Neural cell (in vitro differentiated cells): ENCODE results near the gene PRRG2. TPM values are rescaled to one million over a fixed set of nuclear protein-coding genes. Genes with fewer than 3 reads are reported as not detected.
A peak's percentile ranks its signal among the peaks of the same experiment; 100 is the strongest.

Experiments
- H2AFZ ChIP-seq: fragments of 200-600, 300-800 bp; sonication (generic), shearing (Covaris generic); 2 replicates; pipeline ENCODE4 v1.6.0; 2014; ENCODE audit warnings: low read depth, mild to moderate bottlenecking, antibody characterized with exemption, low read length, moderate library complexity
- H3F3A ChIP-seq: fragments of 200-600 bp; shearing (Covaris generic); 2 replicates; pipeline ENCODE4 v1.6.1; 2016; ENCODE audit warnings: mild to moderate bottlenecking, moderate library complexity, mixed read lengths, antibody characterized with exemption, low read length; ENCODE audit not compliant: insufficient read depth, poor library complexity, severe bottlenecking
- H3K27ac ChIP-seq: fragments of 200-600, 300-800 bp; sonication (generic), shearing (Covaris generic); 2 replicates; pipeline ENCODE4 v1.5.1; 2014; ENCODE audit warnings: mild to moderate bottlenecking, low read length, moderate library complexity
- H3K27me3 ChIP-seq: fragments of 300-800, 200-600 bp; sonication (generic), shearing (Covaris generic); 2 replicates; pipeline ENCODE4 v1.6.0; 2014; ENCODE audit warnings: mild to moderate bottlenecking, low read depth, low read length, moderate library complexity; ENCODE audit not compliant: insufficient read depth
- H3K36me3 ChIP-seq: fragments of 300-800, 200-600 bp; sonication (generic), shearing (Covaris generic); 2 replicates; pipeline ENCODE4 v1.5.1; 2014; ENCODE audit warnings: mild to moderate bottlenecking, antibody characterized with exemption, low read length, moderate library complexity; ENCODE audit not compliant: insufficient read depth
- H3K4me2 ChIP-seq: fragments of 300-800, 200-600 bp; sonication (generic), shearing (Covaris generic); 2 replicates; pipeline ENCODE4 v1.6.0; 2014; ENCODE audit warnings: mild to moderate bottlenecking, low read length
- H3K4me3 ChIP-seq: fragments of 300-800, 200-600 bp; sonication (generic), shearing (Covaris generic); 2 replicates; pipeline ENCODE4 v1.5.1; 2014; ENCODE audit warnings: mild to moderate bottlenecking, low read length, moderate library complexity
- H3K79me2 ChIP-seq: fragments of 200-600 bp; shearing (Covaris generic); replicated peaks from 2 replicates; pipeline ENCODE4 v1.6.0; 2014; ENCODE audit warnings: mild to moderate bottlenecking, low read length, moderate library complexity; ENCODE audit not compliant: insufficient read depth
- H3K9ac ChIP-seq: fragments of 300-800, 200-600 bp; sonication (generic), shearing (Covaris generic); 2 replicates; pipeline ENCODE4 v1.6.1; 2016; ENCODE audit warnings: mild to moderate bottlenecking, low read length, mixed read lengths
- H3K9me2 ChIP-seq: fragments of 200-600 bp; shearing (Covaris generic); 2 replicates; pipeline ENCODE4 v1.6.1; 2016; ENCODE audit warnings: mild to moderate bottlenecking, low read length, mixed read lengths; ENCODE audit not compliant: insufficient read depth
- H3K9me3 ChIP-seq: fragments of 200-600, 300-800 bp; sonication (generic), shearing (Covaris generic); 2 replicates; pipeline ENCODE4 v1.6.1; 2016; ENCODE audit warnings: mild to moderate bottlenecking, mixed run types, low read length, moderate library complexity, mixed read lengths
- H4K20me1 ChIP-seq: fragments of 200-600 bp; shearing (Covaris generic); 2 replicates; pipeline ENCODE4 v1.6.1; 2016; ENCODE audit warnings: mild to moderate bottlenecking, mixed run types; ENCODE audit not compliant: insufficient read depth
- EP300 ChIP-seq: fragments of 450-650 bp; conservative IDR thresholded peaks from 2 replicates; pipeline ENCODE4 v1.6.1; 2014; ENCODE audit warnings: antibody characterized with exemption, mild to moderate bottlenecking, moderate library complexity; ENCODE audit not compliant: poor library complexity, severe bottlenecking
- EZH2 ChIP-seq: fragments of 200-600, 300-800 bp; shearing (Covaris generic), sonication (generic); IDR thresholded peaks from 2 replicates; pipeline ENCODE4 v1.6.1; 2014; ENCODE audit warnings: antibody characterized with exemption, low read length, borderline replicate concordance, mild to moderate bottlenecking; ENCODE audit not compliant: insufficient read depth, poor library complexity, severe bottlenecking
- MXI1 ChIP-seq: fragments of 450-650 bp; conservative IDR thresholded peaks from 2 replicates; pipeline ENCODE4 v1.6.1; 2014; ENCODE audit warnings: antibody characterized with exemption, mild to moderate bottlenecking; ENCODE audit not compliant: poor library complexity, severe bottlenecking
- POLR2AphosphoS5 ChIP-seq: IDR thresholded peaks from 2 replicates; pipeline ENCODE4 v1.6.1; 2012
- RAD21 ChIP-seq: fragments of 450-650 bp; conservative IDR thresholded peaks from 2 replicates; pipeline ENCODE4 v1.6.1; 2014; ENCODE audit warnings: antibody characterized with exemption, mild to moderate bottlenecking, moderate library complexity
- REST ChIP-seq: IDR thresholded peaks from 2 replicates; pipeline ENCODE4 v1.6.1; 2012; ENCODE audit warnings: borderline replicate concordance
- SMC3 ChIP-seq: fragments of 450-650 bp; conservative IDR thresholded peaks from 2 replicates; pipeline ENCODE4 v1.6.1; 2014; ENCODE audit warnings: antibody characterized with exemption, mild to moderate bottlenecking, moderate library complexity; ENCODE audit not compliant: poor library complexity
- TAF1 ChIP-seq: IDR thresholded peaks from 2 replicates; pipeline ENCODE4 v1.6.1; 2012; ENCODE audit warnings: low read depth
- polyA plus RNA-seq: library from polyadenylated mRNA; depleted of rRNA; stranded (reverse); fragments of >200 nt; gene quantifications from 2 replicates; pipeline ENCODE4 v1.2.3, GENCODE V29; 2014
- TF ChIP-seq, protein P1 (sequence below): fragments of 450-650 bp; IDR thresholded peaks from 2 replicates; pipeline ENCODE4 v1.5.1; 2014; ENCODE audit warnings: antibody characterized with exemption, mild to moderate bottlenecking, moderate library complexity; ENCODE audit not compliant: poor library complexity, severe bottlenecking

PRRG2 gene
- polyA plus RNA-seq, 1 donor from 2014 or later = not detected

DNA sequence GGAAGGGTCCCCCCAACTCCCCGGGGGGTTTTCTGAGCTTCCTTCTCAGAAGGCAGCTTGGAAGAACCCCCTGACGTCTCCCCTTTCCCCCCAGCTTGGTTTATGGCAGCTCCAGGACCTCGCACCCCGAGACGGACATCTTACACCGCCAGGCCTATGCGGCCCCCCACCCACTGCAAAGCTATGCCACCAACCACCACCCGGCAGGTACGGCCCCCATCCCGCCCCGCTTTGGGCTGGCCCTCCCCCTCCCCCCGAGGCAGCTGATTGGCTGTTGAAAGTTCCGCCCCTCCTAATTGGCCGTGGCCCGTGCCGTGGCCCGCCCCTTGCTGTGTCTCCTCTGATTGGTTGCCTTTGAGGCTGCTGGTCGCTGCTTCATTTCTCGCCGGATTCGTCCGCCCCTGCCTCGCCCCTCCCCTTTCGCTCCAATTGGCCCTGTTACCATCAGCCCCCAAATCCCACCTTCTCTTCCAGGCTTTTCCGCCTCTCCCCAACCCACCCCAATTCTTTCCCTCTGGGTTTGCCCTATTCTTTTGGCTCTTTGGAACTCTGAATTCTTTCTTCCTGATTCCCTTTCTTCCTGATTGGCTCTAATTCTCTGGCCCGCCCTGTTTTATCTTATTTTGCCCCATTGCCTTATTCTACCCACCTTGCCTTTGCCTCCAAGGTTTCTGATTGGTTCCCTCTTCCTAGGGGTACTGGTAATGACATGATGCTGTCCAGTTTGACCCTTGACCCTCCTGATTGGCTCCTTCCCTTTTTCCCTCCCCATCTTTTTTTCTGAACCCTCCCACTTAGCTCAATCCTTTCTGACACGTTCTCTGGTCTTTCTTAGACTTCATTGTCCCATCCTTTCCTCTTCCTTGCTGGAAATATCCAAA, 12.4 kb downstream of the PRRG2 start:
- no peak for TF ChIP-seq EZH2
- TF ChIP-seq RAD21 = no peak
- TF ChIP-seq POLR2AphosphoS5 = peak; percentile 49
- peak overlapping the region; percentile 96 for H3K9ac ChIP-seq
- peak overlapping the region; percentile 95 for H3K4me3 ChIP-seq
- H3K27ac ChIP-seq = peak overlapping the region; percentile 97
- peaks cover 23% of the 10 kb centered on the region for H3K79me2 ChIP-seq
- H3K27me3 ChIP-seq = no peaks in the 10 kb centered on the region
- no peaks in the 10 kb centered on the region for H3K36me3 ChIP-seq
- H4K20me1 ChIP-seq = no peaks in the 10 kb centered on the region
- peak overlapping the region; percentile 67 for H3K4me2 ChIP-seq
- no peaks in the 10 kb centered on the region for H3F3A ChIP-seq
- no peaks in the 10 kb centered on the region for H3K9me3 ChIP-seq
- H3K9me2 ChIP-seq = no peaks in the 10 kb centered on the region
- H2AFZ ChIP-seq = no peak overlapping the region

DNA sequence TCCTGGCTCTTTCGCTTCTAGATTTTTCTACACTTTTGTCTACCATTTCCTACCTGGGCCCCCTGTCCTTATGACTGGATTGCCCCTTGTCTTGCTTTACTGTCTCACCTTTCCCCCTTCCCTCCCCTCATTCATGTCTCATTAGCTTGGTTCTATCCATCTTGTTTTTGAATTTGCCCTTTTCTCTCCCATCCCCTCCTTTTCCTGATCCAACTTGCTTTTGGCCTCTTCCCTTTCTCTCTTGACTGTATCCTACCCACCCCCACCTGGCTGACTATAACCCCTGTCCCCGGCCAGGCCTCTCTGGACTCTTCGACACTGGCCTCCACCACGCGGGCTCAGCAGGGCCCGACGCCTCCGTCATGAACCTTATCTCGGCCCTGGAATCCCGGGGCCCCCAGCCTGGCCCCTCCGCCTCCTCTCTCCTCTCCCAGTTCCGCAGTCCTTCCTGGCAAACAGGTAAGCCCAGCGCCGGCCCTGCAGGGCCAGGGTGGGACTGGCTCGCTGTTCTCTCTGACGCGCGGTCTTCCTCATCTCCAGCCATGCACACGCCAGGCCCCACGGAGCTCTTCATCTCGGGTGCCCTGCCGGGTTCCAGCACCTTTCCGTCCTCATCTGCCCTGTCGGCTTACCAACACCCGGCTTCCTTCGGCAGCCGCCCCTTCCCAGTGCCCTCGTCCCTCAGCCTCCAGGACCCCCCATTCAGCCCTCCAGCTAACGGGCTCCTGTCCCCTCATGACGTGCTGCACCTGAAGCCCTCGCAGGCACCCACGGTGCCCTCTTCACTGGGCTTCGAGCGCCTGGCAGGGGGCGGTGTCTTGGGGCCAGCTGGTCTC, 13.3 kb downstream of the PRRG2 start:
- TF ChIP-seq MXI1 (no peak), EP300 (no peak), POLR2AphosphoS5 (no peak), RAD21 (no peak), SMC3 (no peak), TAF1 (no peak), REST (no peak), EZH2 (no peak)
- TF ChIP-seq, protein P1, sequence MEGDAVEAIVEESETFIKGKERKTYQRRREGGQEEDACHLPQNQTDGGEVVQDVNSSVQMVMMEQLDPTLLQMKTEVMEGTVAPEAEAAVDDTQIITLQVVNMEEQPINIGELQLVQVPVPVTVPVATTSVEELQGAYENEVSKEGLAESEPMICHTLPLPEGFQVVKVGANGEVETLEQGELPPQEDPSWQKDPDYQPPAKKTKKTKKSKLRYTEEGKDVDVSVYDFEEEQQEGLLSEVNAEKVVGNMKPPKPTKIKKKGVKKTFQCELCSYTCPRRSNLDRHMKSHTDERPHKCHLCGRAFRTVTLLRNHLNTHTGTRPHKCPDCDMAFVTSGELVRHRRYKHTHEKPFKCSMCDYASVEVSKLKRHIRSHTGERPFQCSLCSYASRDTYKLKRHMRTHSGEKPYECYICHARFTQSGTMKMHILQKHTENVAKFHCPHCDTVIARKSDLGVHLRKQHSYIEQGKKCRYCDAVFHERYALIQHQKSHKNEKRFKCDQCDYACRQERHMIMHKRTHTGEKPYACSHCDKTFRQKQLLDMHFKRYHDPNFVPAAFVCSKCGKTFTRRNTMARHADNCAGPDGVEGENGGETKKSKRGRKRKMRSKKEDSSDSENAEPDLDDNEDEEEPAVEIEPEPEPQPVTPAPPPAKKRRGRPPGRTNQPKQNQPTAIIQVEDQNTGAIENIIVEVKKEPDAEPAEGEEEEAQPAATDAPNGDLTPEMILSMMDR = no peak
- peaks cover 27% of the 10 kb centered on the region for H3K79me2 ChIP-seq
- no peaks in the 10 kb centered on the region for H3K9me2 ChIP-seq
- no peaks in the 10 kb centered on the region for H4K20me1 ChIP-seq
- peak overlapping the region; percentile 27 for H3K9ac ChIP-seq
- H3K36me3 ChIP-seq = no peaks in the 10 kb centered on the region
- no peaks in the 10 kb centered on the region for H3K27me3 ChIP-seq
- H3K4me2 ChIP-seq = peak overlapping the region; percentile 41
- no peaks in the 10 kb centered on the region for H3K9me3 ChIP-seq
- peak overlapping the region; percentile 95 for H3K4me3 ChIP-seq
- H3F3A ChIP-seq = no peaks in the 10 kb centered on the region
- H2AFZ ChIP-seq = no peak overlapping the region
- H3K27ac ChIP-seq = peak overlapping the region; percentile 48
